Suprapubic skin (tissue), 4 donors: Measurements from ENCODE around the gene NEB.

Experiments used
- EP300 ChIP-seq: sonication (generic); formaldehyde crosslinking; IDR thresholded peaks from one replicate; pipeline ENCODE4 v1.6.1; 2017; ENCODE audit warnings: antibody characterized with exemption
- POLR2A ChIP-seq, 2 donors: fragments of 450-650 bp; IDR thresholded peaks; one replicate each; pipeline ENCODE4 v1.6.1; 2017; ENCODE audit warnings: antibody characterized with exemption in 2 of 2, mild to moderate bottlenecking in 2 of 2, moderate library complexity in 2 of 2
- POLR2AphosphoS5 ChIP-seq, 3 donors: sonication (generic); formaldehyde crosslinking; IDR thresholded peaks; one replicate each; pipeline ENCODE4 v1.6.1; 2017; ENCODE audit warnings: antibody characterized with exemption in 3 of 3
- TF ChIP-seq, protein P1 (sequence below), 2 donors: fragments of 200-600 bp in 1 of 2; fragments of 450-650 bp in 1 of 2; sonication (generic) in 1 of 2; IDR thresholded peaks; one replicate each; pipeline ENCODE4 v1.5.1; 2016 to 2019; ENCODE audit warnings: antibody characterized with exemption in 2 of 2, mild to moderate bottlenecking in 1 of 2, moderate library complexity in 1 of 2

DNA sequence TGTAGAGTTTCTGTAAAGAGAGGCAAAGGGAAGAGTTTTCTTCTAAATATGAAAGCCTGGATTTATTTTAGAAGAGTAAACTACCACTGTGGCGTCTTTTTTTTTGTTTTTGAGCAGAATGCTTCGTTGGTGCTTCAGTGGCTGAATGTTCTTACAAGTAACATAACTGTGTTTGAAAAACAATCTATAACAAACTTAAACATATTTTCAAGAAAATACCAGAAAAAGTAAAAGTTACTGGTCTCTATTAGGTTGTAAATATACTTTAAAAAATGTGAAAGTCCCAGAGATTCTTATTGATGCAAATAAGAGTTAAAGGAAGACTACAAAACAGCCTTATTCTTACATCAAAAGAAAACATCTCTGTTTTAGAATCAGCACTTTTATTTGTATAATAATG lies 76.2 kb downstream of the NEB start:
- TF ChIP-seq, protein P1, sequence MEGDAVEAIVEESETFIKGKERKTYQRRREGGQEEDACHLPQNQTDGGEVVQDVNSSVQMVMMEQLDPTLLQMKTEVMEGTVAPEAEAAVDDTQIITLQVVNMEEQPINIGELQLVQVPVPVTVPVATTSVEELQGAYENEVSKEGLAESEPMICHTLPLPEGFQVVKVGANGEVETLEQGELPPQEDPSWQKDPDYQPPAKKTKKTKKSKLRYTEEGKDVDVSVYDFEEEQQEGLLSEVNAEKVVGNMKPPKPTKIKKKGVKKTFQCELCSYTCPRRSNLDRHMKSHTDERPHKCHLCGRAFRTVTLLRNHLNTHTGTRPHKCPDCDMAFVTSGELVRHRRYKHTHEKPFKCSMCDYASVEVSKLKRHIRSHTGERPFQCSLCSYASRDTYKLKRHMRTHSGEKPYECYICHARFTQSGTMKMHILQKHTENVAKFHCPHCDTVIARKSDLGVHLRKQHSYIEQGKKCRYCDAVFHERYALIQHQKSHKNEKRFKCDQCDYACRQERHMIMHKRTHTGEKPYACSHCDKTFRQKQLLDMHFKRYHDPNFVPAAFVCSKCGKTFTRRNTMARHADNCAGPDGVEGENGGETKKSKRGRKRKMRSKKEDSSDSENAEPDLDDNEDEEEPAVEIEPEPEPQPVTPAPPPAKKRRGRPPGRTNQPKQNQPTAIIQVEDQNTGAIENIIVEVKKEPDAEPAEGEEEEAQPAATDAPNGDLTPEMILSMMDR (IDR thresholded peaks at IDR 0.05) = no peak
- TF ChIP-seq POLR2AphosphoS5 (IDR thresholded peaks at IDR 0.05) (no peak), POLR2A (IDR thresholded peaks at IDR 0.05) (no peak), EP300 (no peak)
